Osteoblast (primary cell): Measurements from ENCODE around the gene COL4A2. TPM values are rescaled to one million over a fixed set of nuclear protein-coding genes. Genes with fewer than 3 reads are reported as not detected.
"Not testable (repeated sequence)": the region's sequence is repeated elsewhere in the genome, so short reads cannot be mapped to it uniquely, and the experiment has no call there.

Experiments used
- DNase-seq: peaks from one replicate; pipeline ENCODE4 v3.0.0; 2011; ENCODE audit warnings: low spot score, mixed read lengths; ENCODE audit not compliant: insufficient read length; ENCODE audit errors: missing footprints
- H2AFZ ChIP-seq: 2 replicates; pipeline ENCODE4 v1.6.0; 2011; ENCODE audit warnings: mild to moderate bottlenecking, low read length
- H3K27ac ChIP-seq: 2 replicates; pipeline ENCODE4 v1.5.1; 2011; ENCODE audit warnings: mild to moderate bottlenecking, low read depth, low read length, moderate library complexity
- H3K27me3 ChIP-seq: 2 replicates; pipeline ENCODE4 v1.6.0; 2012; ENCODE audit warnings: mild to moderate bottlenecking, control low read depth, inconsistent platforms, low read length, moderate library complexity; ENCODE audit not compliant: insufficient read depth
- H3K36me3 ChIP-seq: 2 replicates; pipeline ENCODE4 v1.5.1; 2011; ENCODE audit warnings: mild to moderate bottlenecking, low read length, control low read depth, moderate library complexity; ENCODE audit not compliant: insufficient read depth
- H3K4me1 ChIP-seq: 2 replicates; pipeline ENCODE4 v1.5.1; 2011; ENCODE audit warnings: mild to moderate bottlenecking, low read length, control low read depth, moderate library complexity; ENCODE audit not compliant: insufficient read depth
- H3K4me2 ChIP-seq: 2 replicates; pipeline ENCODE4 v1.6.0; 2011; ENCODE audit warnings: mild to moderate bottlenecking, low read length; ENCODE audit not compliant: insufficient read depth
- H3K4me3 ChIP-seq: fragments of 200-600 bp; sonication (generic); 3 replicates; pipeline ENCODE4 v1.5.1; 2012; ENCODE audit warnings: mild to moderate bottlenecking, low read length, inconsistent platforms; ENCODE audit not compliant: insufficient read depth
- H3K79me2 ChIP-seq: 2 replicates; pipeline ENCODE4 v1.6.0; 2012; ENCODE audit warnings: mild to moderate bottlenecking, low read length, control low read depth, inconsistent platforms; ENCODE audit not compliant: insufficient read depth
- H3K9me3 ChIP-seq: 2 replicates; pipeline ENCODE4 v1.5.1; 2011; ENCODE audit warnings: low read depth, low read length, control low read depth
- H4K20me1 ChIP-seq: 2 replicates; pipeline ENCODE4 v1.6.0; 2012; ENCODE audit warnings: mild to moderate bottlenecking, low read length, control low read depth; ENCODE audit not compliant: insufficient read depth
- total RNA-seq: library from RNA; depleted of rRNA; stranded (reverse); fragments of >200 nt; gene quantifications from 2 replicates; pipeline ENCODE4 v1.2.3, GENCODE V29; 2012
- TF ChIP-seq, protein P1 (sequence below): IDR thresholded peaks from 2 replicates; pipeline ENCODE4 v1.5.1; 2011; ENCODE audit warnings: mild to moderate bottlenecking, low read depth, low read length, moderate library complexity; ENCODE audit errors: extremely low read depth

The COL4A2 gene
- total RNA-seq, 1 donor = 267 TPM

DNA sequence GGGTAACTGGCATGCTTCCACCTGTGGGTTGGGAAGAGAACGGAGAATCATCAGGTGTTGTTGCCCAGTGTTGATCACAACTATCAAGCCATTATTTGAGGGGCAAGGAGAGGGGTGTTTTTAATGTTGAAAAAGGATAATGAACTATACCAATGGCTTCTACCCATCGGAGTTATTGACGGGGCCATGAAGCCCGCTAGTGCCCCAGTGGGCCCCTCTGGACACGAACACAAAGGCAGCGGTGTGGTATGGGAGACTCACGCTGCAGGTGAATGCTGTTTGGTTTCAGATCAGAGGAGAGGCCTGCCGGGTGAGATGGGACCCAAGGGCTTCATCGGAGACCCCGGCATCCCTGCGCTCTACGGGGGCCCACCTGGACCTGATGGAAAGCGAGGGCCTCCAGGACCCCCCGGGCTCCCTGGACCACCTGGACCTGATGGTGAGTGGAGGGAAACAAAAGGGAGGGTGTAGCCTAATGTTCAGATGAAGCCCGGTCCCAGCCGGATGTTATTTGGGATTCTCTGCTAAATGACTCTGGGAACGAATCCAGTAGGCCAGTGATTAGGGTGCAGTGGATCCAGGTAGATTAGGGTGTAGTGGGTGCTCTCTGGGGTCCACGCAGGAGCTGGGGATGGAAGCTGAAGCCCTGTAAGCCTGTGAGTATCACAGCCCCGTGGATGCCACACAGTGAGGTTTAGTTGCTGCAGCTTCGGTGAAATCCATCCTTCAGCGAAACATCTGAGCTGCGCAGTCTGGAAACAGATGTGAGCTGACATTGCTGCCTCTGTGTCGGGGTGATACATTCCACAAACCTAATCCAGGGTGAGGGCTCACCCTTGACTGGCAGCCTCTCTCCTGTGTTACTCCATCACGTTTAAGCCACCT lies 143.2 kb downstream of the COL4A2 start:
- Histone ChIP-seq H3K27ac (no peak overlapping the region), H3K4me1 (peaks cover 14% of the 10 kb centered on the region), H3K4me3 (no peak overlapping the region), H4K20me1 (no peaks in the 10 kb centered on the region), H3K36me3 (peaks cover 80% of the 10 kb centered on the region), H3K9me3 (no peaks in the 10 kb centered on the region), H2AFZ (no peak overlapping the region), H3K27me3 (no peaks in the 10 kb centered on the region), H3K4me2 (no peak overlapping the region), H3K79me2 (no peaks in the 10 kb centered on the region)
- TF ChIP-seq, protein P1, sequence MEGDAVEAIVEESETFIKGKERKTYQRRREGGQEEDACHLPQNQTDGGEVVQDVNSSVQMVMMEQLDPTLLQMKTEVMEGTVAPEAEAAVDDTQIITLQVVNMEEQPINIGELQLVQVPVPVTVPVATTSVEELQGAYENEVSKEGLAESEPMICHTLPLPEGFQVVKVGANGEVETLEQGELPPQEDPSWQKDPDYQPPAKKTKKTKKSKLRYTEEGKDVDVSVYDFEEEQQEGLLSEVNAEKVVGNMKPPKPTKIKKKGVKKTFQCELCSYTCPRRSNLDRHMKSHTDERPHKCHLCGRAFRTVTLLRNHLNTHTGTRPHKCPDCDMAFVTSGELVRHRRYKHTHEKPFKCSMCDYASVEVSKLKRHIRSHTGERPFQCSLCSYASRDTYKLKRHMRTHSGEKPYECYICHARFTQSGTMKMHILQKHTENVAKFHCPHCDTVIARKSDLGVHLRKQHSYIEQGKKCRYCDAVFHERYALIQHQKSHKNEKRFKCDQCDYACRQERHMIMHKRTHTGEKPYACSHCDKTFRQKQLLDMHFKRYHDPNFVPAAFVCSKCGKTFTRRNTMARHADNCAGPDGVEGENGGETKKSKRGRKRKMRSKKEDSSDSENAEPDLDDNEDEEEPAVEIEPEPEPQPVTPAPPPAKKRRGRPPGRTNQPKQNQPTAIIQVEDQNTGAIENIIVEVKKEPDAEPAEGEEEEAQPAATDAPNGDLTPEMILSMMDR = no peak
- DNase-seq = no peak

DNA sequence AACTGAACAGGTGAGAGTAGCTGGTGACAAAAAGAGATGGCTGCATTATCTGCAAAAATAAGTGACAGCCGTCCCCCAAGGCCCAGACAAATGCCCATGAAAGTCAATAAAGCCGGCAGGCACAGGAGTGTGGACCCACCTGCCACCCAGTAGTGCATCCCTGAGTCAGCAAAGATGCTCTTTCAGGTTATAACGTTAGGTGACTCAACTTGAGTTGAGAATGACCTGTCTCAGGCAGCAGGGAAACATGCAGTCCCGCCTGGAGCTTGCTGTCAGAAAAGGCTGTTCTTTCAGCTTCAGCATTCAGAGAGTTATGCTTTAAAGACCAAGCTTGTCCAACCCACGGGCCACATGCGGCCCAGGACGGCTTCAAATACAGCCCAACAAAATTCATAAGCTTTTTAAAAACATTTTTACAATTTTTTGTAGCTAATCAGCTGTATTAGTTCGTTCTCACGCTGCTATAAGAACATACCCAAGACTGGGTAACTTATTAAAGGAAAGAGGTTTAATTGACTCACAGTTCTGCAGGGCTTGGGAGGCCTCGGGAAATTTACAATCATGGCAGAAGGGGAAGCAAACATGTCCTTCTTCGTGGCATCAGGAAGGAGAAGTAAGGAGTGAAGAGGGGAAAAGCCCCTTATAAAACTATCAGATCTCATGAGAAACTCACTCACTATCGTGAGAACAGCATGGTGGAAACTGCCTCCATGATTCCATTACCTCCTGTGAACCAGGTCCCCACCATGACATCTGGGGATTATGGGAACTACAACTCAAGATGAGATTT lies 144.1 kb downstream of the COL4A2 start:
- no peaks in the 10 kb centered on the region for H3K79me2 ChIP-seq
- no peak overlapping the region for H3K4me3 ChIP-seq
- H4K20me1 ChIP-seq = no peaks in the 10 kb centered on the region
- TF ChIP-seq, protein P1 = no peak
- H3K4me2 ChIP-seq = no peak overlapping the region
- H2AFZ ChIP-seq = no peak overlapping the region
- no peaks in the 10 kb centered on the region for H3K27me3 ChIP-seq
- no peak for DNase-seq
- no peak overlapping the region for H3K27ac ChIP-seq
- peaks cover 72% of the 10 kb centered on the region for H3K36me3 ChIP-seq
- H3K9me3 ChIP-seq = no peaks in the 10 kb centered on the region
- peaks cover 14% of the 10 kb centered on the region for H3K4me1 ChIP-seq

DNA sequence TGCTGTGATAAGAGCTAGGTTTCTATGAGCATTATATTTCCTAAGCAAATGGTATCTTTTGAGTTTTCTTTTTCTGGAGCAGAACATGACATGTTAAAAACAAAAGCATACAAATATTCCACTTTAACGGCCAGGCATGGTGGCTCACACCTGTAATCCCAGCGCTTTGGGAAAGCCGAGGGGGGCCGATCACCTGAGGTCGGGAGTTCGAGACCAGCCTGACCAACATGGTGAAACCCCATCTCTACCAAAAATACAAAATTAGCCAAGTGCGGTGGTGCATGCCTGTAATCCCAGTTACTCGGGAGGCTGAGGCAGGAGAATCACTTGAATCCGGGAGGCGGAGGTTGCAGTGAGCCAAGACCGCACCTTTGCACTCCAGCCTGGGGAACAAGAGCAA lies 146.0 kb downstream of the COL4A2 start:
- H3K27me3 ChIP-seq, H3K4me1 ChIP-seq, H2AFZ ChIP-seq, H3K4me3 ChIP-seq, H3K4me2 ChIP-seq, H3K27ac ChIP-seq, DNase-seq, H3K9me3 ChIP-seq, H3K79me2 ChIP-seq, H4K20me1 ChIP-seq: not testable (repeated sequence)
- H3K36me3 ChIP-seq = peaks cover 64% of the 10 kb centered on the region

DNA sequence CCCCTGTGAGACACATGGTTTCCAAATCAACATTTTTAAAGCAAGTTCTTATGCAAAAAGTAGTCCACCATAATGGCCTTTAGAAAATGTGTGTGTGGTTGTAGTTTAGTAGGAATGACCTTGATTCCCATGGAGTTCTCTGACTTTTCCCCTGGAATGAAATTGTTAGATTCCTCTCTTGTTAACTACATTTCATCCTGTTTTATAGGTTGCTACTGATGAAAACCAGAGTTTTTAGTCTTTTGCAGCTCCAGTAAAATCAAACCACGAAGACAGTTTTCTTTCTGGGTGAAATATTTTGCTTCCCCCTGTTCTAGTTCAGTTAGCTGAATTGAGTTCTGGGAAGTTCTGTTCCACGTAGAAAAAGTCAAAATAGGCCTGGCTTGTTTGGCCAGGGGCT lies 146.7 kb downstream of the COL4A2 start:
- Histone ChIP-seq H3K4me2 (no peak overlapping the region), H3K27me3 (no peaks in the 10 kb centered on the region), H2AFZ (no peak overlapping the region), H3K79me2 (no peaks in the 10 kb centered on the region), H3K36me3 (peaks cover 68% of the 10 kb centered on the region), H4K20me1 (no peaks in the 10 kb centered on the region), H3K9me3 (no peaks in the 10 kb centered on the region), H3K4me1 (no peaks in the 10 kb centered on the region), H3K27ac (no peak overlapping the region), H3K4me3 (no peak overlapping the region)
- TF ChIP-seq, protein P1 = no peak
- no peak for DNase-seq
